H1 (cell line): ENCODE results near the gene APOL6. TPM values are rescaled to one million over a fixed set of nuclear protein-coding genes. Genes with fewer than 3 reads are reported as not detected.

Experiments
- CTCF ChIA-PET: fragments of 300-600 bp; sonication (Branson Sonifier 250); formaldehyde crosslinking; loops from one replicate; lab custom pipeline; 2021; ENCODE audit not compliant: partially characterized antibody; lab: Charles Lee
- POLR2A ChIA-PET: fragments of 300-600 bp; sonication (Branson Sonifier 250); formaldehyde crosslinking; loops from one replicate; lab custom pipeline; 2021; ENCODE audit warnings: inconsistent platforms; ENCODE audit not compliant: partially characterized antibody; lab: Charles Lee
- DNase-seq, 2 experiments: peaks; one replicate each; pipeline versions ENCODE4 v3.0.0 to v3.0.0-alpha.2; 2010 to 2022; ENCODE audit warnings: low spot score in 2 of 2, low read depth in 1 of 2, mixed read lengths in 1 of 2
- FAIRE-seq: peaks from 2 replicates; lab custom pipeline; 2011; peaks lifted over from hg19 to GRCh38; lab: Jason Lieb, UNC
- H2AFZ ChIP-seq: 2 replicates; pipeline ENCODE4 v1.8.1; 2012; ENCODE audit warnings: low read length, inconsistent platforms
- H2AK5ac ChIP-seq: 2 replicates; pipeline ENCODE4 v1.6.1; 2013; ENCODE audit warnings: low read depth, low read length
- H2BK120ac ChIP-seq: replicated peaks from 2 replicates; pipeline ENCODE3; 2013; ENCODE audit warnings: low read depth, low read length, inconsistent platforms
- H2BK12ac ChIP-seq: 2 replicates; pipeline ENCODE4 v1.6.1; 2013; ENCODE audit warnings: low read depth, low read length
- H2BK15ac ChIP-seq: 2 replicates; pipeline ENCODE4 v1.6.1; 2013; ENCODE audit warnings: low read length
- H2BK20ac ChIP-seq: 2 replicates; pipeline ENCODE4 v1.6.1; 2013; ENCODE audit warnings: low read length
- H2BK5ac ChIP-seq: 2 replicates; pipeline ENCODE4 v1.6.1; 2013; ENCODE audit warnings: low read depth, low read length
- H3K14ac ChIP-seq: 2 replicates; pipeline ENCODE4 v1.6.1; 2013; ENCODE audit warnings: inconsistent platforms; ENCODE audit not compliant: insufficient read length
- H3K18ac ChIP-seq: 2 replicates; pipeline ENCODE4 v1.6.1; 2013; ENCODE audit warnings: low read length; ENCODE audit errors: extremely low read depth
- H3K23ac ChIP-seq: 2 replicates; pipeline ENCODE4 v1.6.1; 2013; ENCODE audit warnings: inconsistent platforms; ENCODE audit not compliant: insufficient read length
- H3K23me2 ChIP-seq: 2 replicates; pipeline ENCODE4 v1.6.1; 2013; ENCODE audit warnings: low read depth, low read length
- H3K27ac ChIP-seq: 2 replicates; pipeline ENCODE4 v1.6.1; 2011; ENCODE audit warnings: low read depth, low read length, inconsistent platforms
- H3K27me3 ChIP-seq, 4 experiments: replicated peaks in 1 of 4; 1 replicate in 1 of 4; 2 replicates in 3 of 4; pipeline versions ENCODE4 v1.6.1 to v1.8.1; 2011 to 2013; ENCODE audit warnings: low read length in 3 of 4, mild to moderate bottlenecking in 3 of 4, inconsistent platforms in 2 of 4, mixed read lengths in 2 of 4, moderate library complexity in 1 of 4; ENCODE audit not compliant: control insufficient read depth in 3 of 4, insufficient read depth in 3 of 4; ENCODE audit errors: extremely low read depth in 1 of 4
- H3K36me3 ChIP-seq, 4 experiments: 2 replicates each; pipeline versions ENCODE4 v1.6.1 to v1.8.1; 2011 to 2013; ENCODE audit warnings: mild to moderate bottlenecking in 4 of 4, low read length in 3 of 4, moderate library complexity in 2 of 4, control low read depth in 1 of 4, inconsistent platforms in 1 of 4; ENCODE audit not compliant: insufficient read depth in 4 of 4, control insufficient read depth in 2 of 4
- H3K4ac ChIP-seq: replicated peaks from 2 replicates; pipeline ENCODE3; 2013; ENCODE audit warnings: low read length, low read depth, mixed read lengths, inconsistent platforms; ENCODE audit not compliant: insufficient read length
- H3K4me1 ChIP-seq, 4 experiments: replicated peaks in 1 of 4; 1 replicate in 1 of 4; 2 replicates in 3 of 4; pipeline versions ENCODE4 v1.6.1 to v1.8.1; 2011 to 2013; ENCODE audit warnings: low read length in 3 of 4, inconsistent platforms in 2 of 4, mixed read lengths in 1 of 4; ENCODE audit not compliant: insufficient read depth in 4 of 4, control insufficient read depth in 3 of 4
- H3K4me2 ChIP-seq, 2 experiments: 2 replicates each; pipeline versions ENCODE4 v1.6.1 to v1.8.1; 2011 to 2013; ENCODE audit warnings: low read depth in 2 of 2, low read length in 2 of 2, control low read depth in 1 of 2, inconsistent platforms in 1 of 2, mild to moderate bottlenecking in 1 of 2; ENCODE audit not compliant: insufficient read depth in 1 of 2
- H3K4me3 ChIP-seq, 4 experiments: fragments of 200-600, 300-600 bp in 1 of 4; sonication (generic), shearing (Covaris generic), sonication (Bioruptor Twin) in 1 of 4; 2 replicates each; pipeline versions ENCODE4 v1.5.1 to v1.8.1; 2011 to 2016; ENCODE audit warnings: low read length in 4 of 4, low read depth in 3 of 4, control low read depth in 2 of 4, inconsistent platforms in 2 of 4, mild to moderate bottlenecking in 2 of 4, mixed read lengths in 1 of 4, moderate library complexity in 1 of 4; ENCODE audit not compliant: insufficient read depth in 2 of 4; ENCODE audit errors: extremely low read depth in 1 of 4
- H3K56ac ChIP-seq: replicated peaks from 2 replicates; pipeline ENCODE3; 2013; ENCODE audit warnings: low read depth, mild to moderate bottlenecking, mixed read lengths, low read length, inconsistent platforms; ENCODE audit not compliant: insufficient read length
- H3K79me1 ChIP-seq: 2 replicates; pipeline ENCODE4 v1.6.1; 2013; ENCODE audit warnings: low read depth, low read length, control low read depth
- H3K79me2 ChIP-seq, 2 experiments: 2 replicates each; pipeline versions ENCODE4 v1.6.1 to v1.8.1; 2012 to 2013; ENCODE audit warnings: low read length in 2 of 2, mild to moderate bottlenecking in 2 of 2, inconsistent platforms in 1 of 2; ENCODE audit not compliant: insufficient read depth in 2 of 2, control insufficient read depth in 1 of 2
- H3K9ac ChIP-seq, 4 experiments: replicated peaks in 1 of 4; 1 replicate in 1 of 4; 2 replicates in 3 of 4; pipeline versions ENCODE4 v1.6.1 to v1.8.1; 2011 to 2013; ENCODE audit warnings: low read depth in 3 of 4, low read length in 3 of 4, control low read depth in 2 of 4, mild to moderate bottlenecking in 2 of 4, moderate library complexity in 2 of 4, inconsistent platforms in 1 of 4; ENCODE audit errors: extremely low read depth in 1 of 4
- H3K9me3 ChIP-seq, 2 experiments: 2 replicates each; pipeline versions ENCODE4 v1.6.1 to v1.8.1; 2012 to 2013; ENCODE audit warnings: mild to moderate bottlenecking in 2 of 2, moderate library complexity in 2 of 2, control low read depth in 1 of 2, inconsistent platforms in 1 of 2, low read depth in 1 of 2, low read length in 1 of 2, mixed read lengths in 1 of 2; ENCODE audit not compliant: insufficient read depth in 2 of 2
- H4K20me1 ChIP-seq, 2 experiments: replicated peaks in 1 of 2; 2 replicates each; pipeline versions ENCODE3 to v1.8.1; 2011 to 2013; ENCODE audit warnings: inconsistent platforms in 2 of 2, low read length in 2 of 2, mild to moderate bottlenecking in 1 of 2; ENCODE audit not compliant: insufficient read depth in 2 of 2, control insufficient read depth in 1 of 2
- H4K5ac ChIP-seq: 2 replicates; pipeline ENCODE4 v1.6.1; 2013; ENCODE audit warnings: low read length, low read depth, mixed read lengths, inconsistent platforms; ENCODE audit not compliant: insufficient read length
- H4K8ac ChIP-seq: 2 replicates; pipeline ENCODE4 v1.8.0; 2013; ENCODE audit warnings: mild to moderate bottlenecking, moderate library complexity, low read length, inconsistent platforms; ENCODE audit not compliant: insufficient read depth; ENCODE audit errors: extremely low read depth
- H4K91ac ChIP-seq: replicated peaks from 2 replicates; pipeline ENCODE3; 2013; ENCODE audit warnings: low read length, mixed read lengths, inconsistent platforms; ENCODE audit not compliant: insufficient read length
- CBX5 ChIP-seq: fragments of 300-800, 300-1000 bp; sonication (generic); IDR thresholded peaks from 2 replicates; pipeline ENCODE4 v1.7.1; 2016; ENCODE audit warnings: antibody characterized with exemption, low read length, low read depth
- CREB1 ChIP-seq: IDR thresholded peaks from 2 replicates; pipeline ENCODE4 v1.6.1; 2012; ENCODE audit warnings: inconsistent platforms
- KDM5A ChIP-seq: fragments of 200-600 bp; IDR thresholded peaks from 2 replicates; pipeline ENCODE4 v1.7.1; 2012; ENCODE audit warnings: mild to moderate bottlenecking, low read length, inconsistent platforms, mixed read lengths
- RBBP5 ChIP-seq: IDR thresholded peaks from 2 replicates; pipeline ENCODE4 v1.7.1; 2012; ENCODE audit warnings: low read depth, mild to moderate bottlenecking, inconsistent platforms, low read length, moderate library complexity, borderline replicate concordance
- RNF2 ChIP-seq: fragments of 200-900, 300-1000 bp; sonication (generic); IDR thresholded peaks from 2 replicates; pipeline ENCODE4 v1.7.1; 2016; ENCODE audit warnings: borderline replicate concordance, low read depth, mild to moderate bottlenecking, antibody characterized with exemption, low read length; ENCODE audit not compliant: poor library complexity, severe bottlenecking; ENCODE audit errors: missing control alignments
- USF2 ChIP-seq: IDR thresholded peaks from 2 replicates; pipeline ENCODE4 v1.6.1; 2011; ENCODE audit warnings: low read length, improper control_type of control experiment
- WGBS, 2 experiments: shearing (Covaris generic) in 1 of 2; methylation state at CpG; one replicate each; pipeline versions ENCODE4 v1.1.6 to v1.1.7; 2013 to 2015; ENCODE audit warnings: low lambda C conversion rate in 2 of 2, mixed read lengths in 2 of 2, inconsistent platforms in 1 of 2, low coverage in 1 of 2, missing lambda C conversion rate in 1 of 2; ENCODE audit not compliant: insufficient replicate concordance in 2 of 2, insufficient coverage in 1 of 2, insufficient read length in 1 of 2; ENCODE audit errors: extremely low coverage in 1 of 2, missing lambda C conversion rate in 1 of 2; 5-methylcytosine and 5-hydroxymethylcytosine counted together
- polyA plus RNA-seq, 7 experiments: library from polyadenylated mRNA; depleted of rRNA in 3 of 7; stranded (reverse) in 5 of 7; unstranded in 2 of 7; fragments of >200 nt in 5 of 7; fragments of 200-250 nt in 2 of 7; gene quantifications; 1 replicate in 5 of 7; 2 replicates in 1 of 7; 4 replicates in 1 of 7; pipeline versions ENCODE4 v1.2.1 to v1.2.3, GENCODE V29; 2011 to 2013; ENCODE audit warnings: missing spikeins in 2 of 7, mixed read lengths in 2 of 7
- total RNA-seq: library from RNA; stranded (reverse); fragmentation: NEBNext Ultra II Directional; extraction: Animal tissue kit (Norgen Biotek cat#: 25700); gene quantifications from 2 replicates; pipeline ENCODE4 v1.2.1, GENCODE V29; 2021

Gene APOL6
- total and polyA plus RNA-seq, 2 of the 8 experiments (the other 6 are each of a cell fraction or from before 2014, with no cell fraction given): 0.06 to 0.13 TPM

DNA sequence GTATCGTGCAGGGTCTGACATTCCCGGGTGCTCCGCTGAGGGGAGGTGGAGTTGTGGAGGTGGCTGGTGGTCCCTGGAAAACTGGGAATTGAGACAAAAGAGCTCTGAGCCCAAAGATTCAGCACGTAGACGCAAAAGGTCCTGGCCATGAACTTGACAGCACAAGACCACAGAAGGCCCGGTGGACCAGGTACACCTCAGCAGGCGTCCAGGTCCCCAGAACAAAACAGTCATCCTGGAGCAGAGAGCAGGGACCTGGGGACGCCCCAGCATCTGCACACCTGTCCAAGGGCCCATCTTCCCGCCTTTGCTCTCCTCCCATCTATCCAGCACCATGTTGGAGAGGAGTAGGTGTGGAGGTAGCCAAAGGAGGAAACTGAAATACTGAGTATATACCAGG, 17.4 kb upstream of the APOL6 start:
- peaks cover 0 to 18% (median 7%) of the 10 kb centered on the region in 4 experiments; a peak in 6 of 7 replicates for H3K4me1 ChIP-seq
- no peak overlapping the region for H3K4me2 ChIP-seq
- H2BK120ac ChIP-seq: no peak overlapping the region
- H2BK20ac ChIP-seq: no peak overlapping the region
- H3K27me3 ChIP-seq: peaks cover 0 to 2% (median 0%) of the 10 kb centered on the region in 4 experiments; a peak in 1 of 7 replicates
- no peak overlapping the region for H3K27ac ChIP-seq
- H3K23ac ChIP-seq: no peak overlapping the region
- POLR2A ChIA-PET: interaction anchor here (0.5 to 1.3 kb wide), 5 partner anchors 10 to 435 kb away, joined by 3 to 5 read pairs (median 3); partner anchors contain the start of gene APOL6
- no peaks in the 10 kb centered on the region; a peak in 1 of 8 replicates for H3K36me3 ChIP-seq
- H4K8ac ChIP-seq: no peak overlapping the region
- no peak overlapping the region for H3K56ac ChIP-seq
- H2BK15ac ChIP-seq: 0 out of 2 replicates have a peak overlapping the region, but pooled peaks have one; percentile 2
- H3K14ac ChIP-seq: no peak overlapping the region
- CTCF ChIA-PET: interaction anchor here (0.6 to 4.1 kb wide), 30 partner anchors 9 to 915 kb away, joined by 3 to 30 read pairs (median 4); no protein-coding TSS in a partner anchor
- H4K91ac ChIP-seq: no peak overlapping the region
- H3K9ac ChIP-seq: no peak overlapping the region
- H3K79me1 ChIP-seq: no peaks in the 10 kb centered on the region
- peaks cover 0 to 3% of the 10 kb centered on the region in 2 experiments for H4K20me1 ChIP-seq
- no peak overlapping the region for H2BK5ac ChIP-seq
- no peaks in the 10 kb centered on the region for H3K9me3 ChIP-seq
- no peak overlapping the region for H3K4ac ChIP-seq
- H3K23me2 ChIP-seq: peaks cover 9% of the 10 kb centered on the region
- H3K18ac ChIP-seq: peak overlapping the region; percentile 38; the same call in 1 of the 2 replicates
- no peak for FAIRE-seq
- H3K79me2 ChIP-seq: no peaks in the 10 kb centered on the region
- H2BK12ac ChIP-seq: 0 out of 2 replicates have a peak overlapping the region, but pooled peaks have one; percentile 1
- H2AK5ac ChIP-seq: peak overlapping the region; percentile 1; the same call in 1 of the 2 replicates
- H2AFZ ChIP-seq: no peak overlapping the region
- DNase-seq: no peak
- H4K5ac ChIP-seq: no peak overlapping the region
- WGBS, 2 experiments: 94% methylated on average over 9 of the region's 9 CpGs; no CpG with 5 or more reads in 1 of the 2 experiments
- no peak overlapping the region for H3K4me3 ChIP-seq
- TF ChIP-seq CREB1: no peak
- TF ChIP-seq USF2: no peak
- no peak for TF ChIP-seq RNF2
- TF ChIP-seq KDM5A: no peak
- TF ChIP-seq CBX5: no peak
- TF ChIP-seq RBBP5: no peak
